Measurements from ENCODE around the gene PIH1D1.

The PIH1D1 gene

DNA sequence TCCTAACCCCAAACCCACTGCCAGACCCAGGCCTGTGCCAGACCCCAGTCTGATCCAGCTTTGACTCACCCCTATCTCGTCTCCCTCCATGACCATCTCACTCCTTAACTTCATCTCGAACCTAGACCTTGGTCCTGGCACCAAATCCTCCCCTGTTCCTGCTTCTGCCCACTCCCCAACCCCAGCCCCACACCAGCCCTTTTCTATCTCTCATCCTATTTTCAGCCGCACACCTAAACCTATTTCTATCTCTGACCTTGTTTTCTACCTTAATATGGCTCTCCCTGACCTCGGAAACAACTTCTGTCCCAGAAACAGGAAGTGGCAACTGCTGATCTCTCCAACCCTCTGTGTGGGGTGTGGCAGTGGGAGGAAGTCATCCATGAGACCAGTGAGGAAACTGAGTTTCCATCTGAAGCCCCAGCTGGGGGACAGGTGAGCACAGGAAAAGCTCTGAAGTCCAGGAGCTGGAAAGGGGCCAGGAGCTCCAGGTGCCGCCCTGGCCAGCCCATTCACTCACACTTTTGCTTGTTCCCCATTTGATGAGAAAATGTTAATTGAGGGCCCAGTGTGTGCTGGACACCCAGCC lies 42.1 kb downstream of the PIH1D1 start:
- Histone ChIP-seq H4K8ac (ENCODE audit: low read length) (no peak overlapping the region), H2AK5ac (ENCODE audit: low read length, severe bottlenecking) (peak overlapping the region; percentile 13), H3K23ac (ENCODE audit: low read length in 2 of 2) (no peak overlapping the region), H3K36me3 (ENCODE audit: control insufficient read depth in 1 of 2, insufficient read depth in 2 of 2, low read depth in 1 of 2, low read length in 2 of 2) (no peaks in the 10 kb centered on the region), H3K4me3 (ENCODE audit: insufficient read depth in 1 of 2, low read depth in 1 of 2, low read length in 2 of 2) (no peak overlapping the region), H3K4me2 (ENCODE audit: low read length, poor library complexity, severe bottlenecking) (no peak overlapping the region), H3K27ac (ENCODE audit: low read length, poor library complexity, severe bottlenecking) (no peak overlapping the region), H2BK12ac (ENCODE audit: low read length in 2 of 2) (no peak overlapping the region), H2AFZ (ENCODE audit: low read depth, low read length) (no peak overlapping the region), H2BK15ac (ENCODE audit: low read depth, poor library complexity, severe bottlenecking) (no peak overlapping the region), H3K4me1 (ENCODE audit: control insufficient read depth, insufficient read depth, low read depth, low read length) (peaks cover 17% of the 10 kb centered on the region), H4K91ac (ENCODE audit: low read length) (no peak overlapping the region), H3K14ac (ENCODE audit: low read length in 2 of 2) (no peak overlapping the region), H3K9ac (ENCODE audit: low read length) (no peak overlapping the region), H2BK5ac (ENCODE audit: low read depth, low read length, poor library complexity, severe bottlenecking) (no peak overlapping the region), H3K27me3 (ENCODE audit: control insufficient read depth in 1 of 2, insufficient read depth in 1 of 2, low read length in 2 of 2) (peaks cover 0 to 51% of the 10 kb centered on the region in 2 experiments), H2BK120ac (ENCODE audit: low read depth, low read length) (no peak overlapping the region), H3K79me1 (replicated peaks; ENCODE audit: low read length, poor library complexity, severe bottlenecking) (no peaks in the 10 kb centered on the region), H3K18ac (ENCODE audit: low read depth in 1 of 2, low read length in 2 of 2) (no peak overlapping the region), H3K4ac (ENCODE audit: low read depth in 1 of 2, low read length in 2 of 2) (no peak overlapping the region), H3K9me3 (ENCODE audit: control insufficient read depth, low read length) (no peaks in the 10 kb centered on the region)
- no peak for DNase-seq
- 90% methylated on average over 4 of the region's 5 CpGs for WGBS

DNA sequence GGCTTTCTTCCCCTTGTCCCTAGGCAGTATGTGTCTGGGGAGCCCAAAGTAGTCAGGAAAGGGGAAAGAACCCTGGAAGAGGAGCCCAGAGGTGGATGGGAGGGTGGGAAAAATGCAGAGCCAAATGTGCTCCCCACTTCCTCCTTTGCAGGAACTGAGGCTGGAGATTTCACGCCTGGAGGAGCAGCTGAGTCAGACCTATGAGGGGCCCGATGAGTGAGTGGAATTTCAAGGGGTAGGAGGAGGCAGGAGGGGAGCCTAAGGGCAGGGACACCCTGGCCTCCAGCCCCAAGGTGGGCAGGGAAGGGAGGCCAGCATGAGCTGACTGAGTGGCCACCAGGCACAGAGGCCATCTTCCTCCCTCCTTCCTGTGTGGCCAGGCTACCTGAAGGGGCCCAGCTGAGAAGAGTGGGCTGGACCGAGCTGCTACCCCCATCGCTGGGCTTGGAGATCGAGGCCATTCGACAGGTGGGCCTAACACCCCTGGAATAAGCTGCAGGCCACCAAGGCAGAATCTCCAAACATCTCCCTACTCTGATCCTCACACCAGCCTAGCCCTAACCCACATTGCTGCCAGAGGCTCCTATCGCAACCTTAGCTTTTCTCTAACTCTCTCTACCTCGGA lies 42.7 kb downstream of the PIH1D1 start:
- Histone ChIP-seq H3K14ac (ENCODE audit: low read length in 2 of 2) (no peak overlapping the region), H3K4me3 (ENCODE audit: insufficient read depth in 1 of 2, low read depth in 1 of 2, low read length in 2 of 2) (no peak overlapping the region), H4K91ac (ENCODE audit: low read length) (peak overlapping the region; percentile 24), H2BK5ac (ENCODE audit: low read depth, low read length, poor library complexity, severe bottlenecking) (no peak overlapping the region), H2BK120ac (ENCODE audit: low read depth, low read length) (no peak overlapping the region), H3K4ac (ENCODE audit: low read depth in 1 of 2, low read length in 2 of 2) (no peak overlapping the region), H2BK12ac (ENCODE audit: low read length in 2 of 2) (no peak overlapping the region), H3K23ac (ENCODE audit: low read length in 2 of 2) (no peak overlapping the region), H3K9ac (ENCODE audit: low read length) (no peak overlapping the region), H3K4me2 (ENCODE audit: low read length, poor library complexity, severe bottlenecking) (no peak overlapping the region), H3K27me3 (ENCODE audit: control insufficient read depth in 1 of 2, insufficient read depth in 1 of 2, low read length in 2 of 2) (peaks cover 0 to 55% of the 10 kb centered on the region in 2 experiments), H3K36me3 (ENCODE audit: control insufficient read depth in 1 of 2, insufficient read depth in 2 of 2, low read depth in 1 of 2, low read length in 2 of 2) (no peaks in the 10 kb centered on the region), H2BK15ac (ENCODE audit: low read depth, poor library complexity, severe bottlenecking) (no peak overlapping the region), H3K18ac (ENCODE audit: low read depth in 1 of 2, low read length in 2 of 2) (no peak overlapping the region), H2AK5ac (ENCODE audit: low read length, severe bottlenecking) (peak overlapping the region; percentile 13), H3K4me1 (ENCODE audit: control insufficient read depth, insufficient read depth, low read depth, low read length) (peaks cover 22% of the 10 kb centered on the region), H3K27ac (ENCODE audit: low read length, poor library complexity, severe bottlenecking) (peak overlapping the region; percentile 61), H3K9me3 (ENCODE audit: control insufficient read depth, low read length) (no peaks in the 10 kb centered on the region), H3K79me1 (replicated peaks; ENCODE audit: low read length, poor library complexity, severe bottlenecking) (no peaks in the 10 kb centered on the region), H2AFZ (ENCODE audit: low read depth, low read length) (no peak overlapping the region), H4K8ac (ENCODE audit: low read length) (no peak overlapping the region)
- no peak for DNase-seq
- WGBS, result 68% methylated on average over 8 of the region's 8 CpGs

DNA sequence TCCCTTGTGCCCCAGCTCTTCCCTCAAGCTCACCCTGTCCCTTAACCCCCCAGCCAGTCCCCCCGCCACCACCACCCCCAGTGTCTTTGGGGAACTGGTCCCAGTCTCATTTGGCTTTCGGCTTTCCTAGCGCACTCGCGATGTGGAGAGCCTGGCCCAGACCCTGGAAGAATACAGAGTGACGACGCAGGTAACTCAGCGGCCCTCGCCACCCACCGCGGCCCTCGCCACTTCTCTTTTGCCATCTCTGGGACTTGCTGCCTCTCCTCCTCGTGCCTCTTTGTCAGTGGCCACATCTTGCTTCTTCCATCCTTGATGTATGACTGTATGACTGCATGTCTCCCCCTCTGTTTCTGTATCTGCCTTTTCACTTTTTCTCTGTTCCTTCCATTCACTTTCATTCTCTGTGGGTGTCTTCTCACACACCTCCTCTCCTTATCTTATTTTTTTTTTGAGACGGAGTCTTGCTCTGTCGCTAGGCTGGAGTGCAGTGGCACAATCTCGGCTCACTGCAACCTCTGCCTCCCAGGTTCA lies 44.1 kb downstream of the PIH1D1 start:
- H3K9ac ChIP-seq (ENCODE audit: low read length), result no peak overlapping the region
- H3K27ac ChIP-seq (ENCODE audit: low read length, poor library complexity, severe bottlenecking), result no peak overlapping the region
- no peaks in the 10 kb centered on the region for H3K79me1 ChIP-seq (replicated peaks; ENCODE audit: low read length, poor library complexity, severe bottlenecking)
- peaks cover 0 to 54% of the 10 kb centered on the region in 2 experiments for H3K27me3 ChIP-seq (ENCODE audit: control insufficient read depth in 1 of 2, insufficient read depth in 1 of 2, low read length in 2 of 2)
- no peak overlapping the region for H2BK120ac ChIP-seq (ENCODE audit: low read depth, low read length)
- no peak overlapping the region for H2BK12ac ChIP-seq (ENCODE audit: low read length in 2 of 2)
- no peak overlapping the region for H4K8ac ChIP-seq (ENCODE audit: low read length)
- no peak overlapping the region for H3K23ac ChIP-seq (ENCODE audit: low read length in 2 of 2)
- H3K4me1 ChIP-seq (ENCODE audit: control insufficient read depth, insufficient read depth, low read depth, low read length), result peaks cover 29% of the 10 kb centered on the region
- no peak overlapping the region for H3K14ac ChIP-seq (ENCODE audit: low read length in 2 of 2)
- H2AFZ ChIP-seq (ENCODE audit: low read depth, low read length), result no peak overlapping the region
- H3K36me3 ChIP-seq (ENCODE audit: control insufficient read depth in 1 of 2, insufficient read depth in 2 of 2, low read depth in 1 of 2, low read length in 2 of 2), result no peaks in the 10 kb centered on the region
- no peak overlapping the region for H3K18ac ChIP-seq (ENCODE audit: low read depth in 1 of 2, low read length in 2 of 2)
- DNase-seq, result no peak
- 90% methylated on average over 16 of the region's 16 CpGs for WGBS
- H3K4me2 ChIP-seq (ENCODE audit: low read length, poor library complexity, severe bottlenecking), result no peak overlapping the region
- no peak overlapping the region for H2BK15ac ChIP-seq (ENCODE audit: low read depth, poor library complexity, severe bottlenecking)
- H2BK5ac ChIP-seq (ENCODE audit: low read depth, low read length, poor library complexity, severe bottlenecking), result no peak overlapping the region
- no peak overlapping the region for H4K91ac ChIP-seq (ENCODE audit: low read length)
- no peak overlapping the region for H3K4ac ChIP-seq (ENCODE audit: low read depth in 1 of 2, low read length in 2 of 2)
- no peak overlapping the region for H3K4me3 ChIP-seq (ENCODE audit: insufficient read depth in 1 of 2, low read depth in 1 of 2, low read length in 2 of 2)
- no peaks in the 10 kb centered on the region for H3K9me3 ChIP-seq (ENCODE audit: control insufficient read depth, low read length)
- H2AK5ac ChIP-seq (ENCODE audit: low read length, severe bottlenecking), result no peak overlapping the region

DNA sequence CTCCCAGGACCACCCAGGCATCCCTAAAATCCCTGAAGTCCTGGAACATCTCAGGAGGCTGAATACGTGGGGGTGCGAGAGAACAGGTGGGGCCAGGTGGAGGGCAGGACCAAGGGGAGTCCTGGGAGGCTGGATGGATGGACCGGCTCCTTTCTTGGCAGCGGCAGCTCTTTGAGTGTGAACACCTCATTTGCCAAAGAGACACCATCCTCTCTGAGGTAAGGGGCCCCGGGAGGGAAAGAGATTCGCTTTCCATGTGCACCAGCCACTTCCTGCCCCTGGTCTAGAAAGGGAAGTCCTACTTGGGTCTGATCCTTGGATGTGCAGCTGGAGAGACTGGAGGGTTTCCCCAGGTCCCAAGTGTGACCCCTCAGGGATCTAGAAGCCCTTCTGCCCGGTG lies 44.5 kb downstream of the PIH1D1 start:
- no peak overlapping the region for H2BK5ac ChIP-seq (ENCODE audit: low read depth, low read length, poor library complexity, severe bottlenecking)
- no peak overlapping the region for H2BK12ac ChIP-seq (ENCODE audit: low read length in 2 of 2)
- peaks cover 29% of the 10 kb centered on the region for H3K4me1 ChIP-seq (ENCODE audit: control insufficient read depth, insufficient read depth, low read depth, low read length)
- H3K9ac ChIP-seq (ENCODE audit: low read length), result no peak overlapping the region
- no peak overlapping the region for H3K14ac ChIP-seq (ENCODE audit: low read length in 2 of 2)
- no peak overlapping the region for H2BK15ac ChIP-seq (ENCODE audit: low read depth, poor library complexity, severe bottlenecking)
- H2AK5ac ChIP-seq (ENCODE audit: low read length, severe bottlenecking), result no peak overlapping the region
- H4K91ac ChIP-seq (ENCODE audit: low read length), result no peak overlapping the region
- H2AFZ ChIP-seq (ENCODE audit: low read depth, low read length), result no peak overlapping the region
- H3K23ac ChIP-seq (ENCODE audit: low read length in 2 of 2), result no peak overlapping the region
- no peak overlapping the region for H2BK120ac ChIP-seq (ENCODE audit: low read depth, low read length)
- H4K8ac ChIP-seq (ENCODE audit: low read length), result no peak overlapping the region
- H3K27ac ChIP-seq (ENCODE audit: low read length, poor library complexity, severe bottlenecking), result no peak overlapping the region
- DNase-seq, result no peak
- no peak overlapping the region for H3K18ac ChIP-seq (ENCODE audit: low read depth in 1 of 2, low read length in 2 of 2)
- peaks cover 0 to 50% of the 10 kb centered on the region in 2 experiments for H3K27me3 ChIP-seq (ENCODE audit: control insufficient read depth in 1 of 2, insufficient read depth in 1 of 2, low read length in 2 of 2)
- H3K9me3 ChIP-seq (ENCODE audit: control insufficient read depth, low read length), result no peaks in the 10 kb centered on the region
- no peak overlapping the region for H3K4me2 ChIP-seq (ENCODE audit: low read length, poor library complexity, severe bottlenecking)
- no peak overlapping the region for H3K4ac ChIP-seq (ENCODE audit: low read depth in 1 of 2, low read length in 2 of 2)
- no peaks in the 10 kb centered on the region for H3K79me1 ChIP-seq (replicated peaks; ENCODE audit: low read length, poor library complexity, severe bottlenecking)
- H3K36me3 ChIP-seq (ENCODE audit: control insufficient read depth in 1 of 2, insufficient read depth in 2 of 2, low read depth in 1 of 2, low read length in 2 of 2), result no peaks in the 10 kb centered on the region
- H3K4me3 ChIP-seq (ENCODE audit: insufficient read depth in 1 of 2, low read depth in 1 of 2, low read length in 2 of 2), result no peak overlapping the region
- 84% methylated on average over 6 of the region's 7 CpGs for WGBS
